Mesendoderm (in vitro differentiated cells): ENCODE results near the gene MAPK6.

Source experiments
- DNase-seq: peaks from one replicate; pipeline ENCODE4 v3.0.0; 2013
- H2AK5ac ChIP-seq: 2 replicates; pipeline ENCODE4 v1.6.1; 2013; ENCODE audit warnings: low read length, inconsistent platforms
- H2BK120ac ChIP-seq: 2 replicates; pipeline ENCODE4 v1.6.1; 2013; ENCODE audit warnings: low read depth, mild to moderate bottlenecking, low read length, moderate library complexity, mixed read lengths
- H2BK15ac ChIP-seq: replicated peaks from 2 replicates; pipeline ENCODE4 v1.6.1; 2013; ENCODE audit warnings: low read depth, mild to moderate bottlenecking, moderate library complexity
- H2BK5ac ChIP-seq: 2 replicates; pipeline ENCODE4 v1.6.1; 2013; ENCODE audit warnings: low read length, inconsistent platforms
- H3K18ac ChIP-seq: 2 replicates; pipeline ENCODE4 v1.6.1; 2013; ENCODE audit warnings: mild to moderate bottlenecking, low read length, mixed read lengths
- H3K23ac ChIP-seq: one replicate; pipeline ENCODE4 v1.6.1; 2013; ENCODE audit warnings: low read length
- H3K27ac ChIP-seq: 2 replicates; pipeline ENCODE4 v1.5.1; 2013; ENCODE audit warnings: low read depth, mild to moderate bottlenecking, inconsistent platforms, low read length, moderate library complexity
- H3K27me3 ChIP-seq: 2 replicates; pipeline ENCODE4 v1.6.1; 2013; ENCODE audit warnings: low read length, control low read depth, mild to moderate bottlenecking, inconsistent platforms; ENCODE audit not compliant: insufficient read depth, poor library complexity
- H3K36me3 ChIP-seq: 2 replicates; pipeline ENCODE4 v1.6.1; 2013; ENCODE audit warnings: low read length, inconsistent platforms; ENCODE audit not compliant: control insufficient read depth, insufficient read depth
- H3K4ac ChIP-seq: one replicate; pipeline ENCODE4 v1.6.1; 2013; ENCODE audit warnings: low read depth, mild to moderate bottlenecking, low read length, moderate library complexity
- H3K4me1 ChIP-seq: 2 replicates; pipeline ENCODE4 v1.6.1; 2013; ENCODE audit warnings: low read depth, low read length, inconsistent platforms; ENCODE audit not compliant: control insufficient read depth
- H3K4me2 ChIP-seq: 2 replicates; pipeline ENCODE4 v1.6.1; 2013; ENCODE audit warnings: low read length
- H3K4me3 ChIP-seq: 2 replicates; pipeline ENCODE4 v1.5.1; 2013; ENCODE audit warnings: mild to moderate bottlenecking, low read length
- H3K56ac ChIP-seq: one replicate; pipeline ENCODE4 v1.6.1; 2013; ENCODE audit warnings: low read length
- H3K79me1 ChIP-seq: 2 replicates; pipeline ENCODE4 v1.6.1; 2013; ENCODE audit warnings: low read length, inconsistent platforms
- H3K79me2 ChIP-seq: 2 replicates; pipeline ENCODE4 v1.6.1; 2013; ENCODE audit warnings: mild to moderate bottlenecking, low read length; ENCODE audit not compliant: control insufficient read depth, insufficient read depth
- H3K9ac ChIP-seq: 2 replicates; pipeline ENCODE4 v1.6.1; 2013; ENCODE audit warnings: low read length, inconsistent platforms
- H4K5ac ChIP-seq: one replicate; pipeline ENCODE4 v1.6.1; 2013; ENCODE audit warnings: low read length
- H4K8ac ChIP-seq: one replicate; pipeline ENCODE4 v1.6.1; 2013; ENCODE audit warnings: low read depth, mild to moderate bottlenecking, control low read depth, low read length, moderate library complexity
- WGBS: extraction: QIAGEN DNeasy Blood & Tissue Kit; methylation state at CpG from one replicate; pipeline ENCODE4 v1.1.7; 2013; ENCODE audit warnings: low lambda C conversion rate, missing lambda C conversion rate; ENCODE audit not compliant: insufficient coverage; ENCODE audit errors: extremely low coverage; 5-methylcytosine and 5-hydroxymethylcytosine counted together

Gene MAPK6

DNA sequence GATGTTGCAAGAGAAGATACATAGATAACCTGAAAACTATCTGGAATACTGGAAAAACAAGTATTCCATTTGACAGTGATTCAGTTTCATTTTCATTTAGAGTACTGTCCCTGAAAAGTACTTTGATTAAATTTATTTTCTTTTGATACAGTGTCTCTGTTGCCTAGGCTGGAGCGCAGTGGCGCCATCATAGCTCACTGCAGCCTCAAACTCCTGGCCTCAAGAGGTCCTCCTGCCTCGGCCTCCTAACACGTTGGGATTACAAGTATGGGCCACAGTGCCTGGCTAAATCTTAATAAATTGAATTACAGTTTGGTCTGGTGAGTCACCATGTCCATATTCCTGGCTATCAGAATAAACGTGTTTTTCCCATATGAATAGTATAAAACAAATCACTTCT is 45.8 kb upstream of the MAPK6 start:
- Histone ChIP-seq H3K18ac (no peak overlapping the region), H3K56ac (no peak overlapping the region), H3K4me3 (no peak overlapping the region), H3K4me1 (no peaks in the 10 kb centered on the region), H3K23ac (no peak overlapping the region), H4K5ac (no peak overlapping the region), H3K4me2 (no peak overlapping the region), H3K9ac (no peak overlapping the region), H2AK5ac (no peak overlapping the region), H3K27me3 (no peaks in the 10 kb centered on the region), H2BK5ac (no peak overlapping the region), H3K27ac (no peak overlapping the region), H3K79me1 (peaks cover 10% of the 10 kb centered on the region), H3K79me2 (peaks cover 23% of the 10 kb centered on the region), H2BK120ac (no peak overlapping the region), H3K36me3 (no peaks in the 10 kb centered on the region), H2BK15ac (no peak overlapping the region), H3K4ac (no peak overlapping the region), H4K8ac (no peak overlapping the region)
- WGBS: no CpG with 5 or more reads among the region's 5 CpGs
- no peak for DNase-seq

DNA sequence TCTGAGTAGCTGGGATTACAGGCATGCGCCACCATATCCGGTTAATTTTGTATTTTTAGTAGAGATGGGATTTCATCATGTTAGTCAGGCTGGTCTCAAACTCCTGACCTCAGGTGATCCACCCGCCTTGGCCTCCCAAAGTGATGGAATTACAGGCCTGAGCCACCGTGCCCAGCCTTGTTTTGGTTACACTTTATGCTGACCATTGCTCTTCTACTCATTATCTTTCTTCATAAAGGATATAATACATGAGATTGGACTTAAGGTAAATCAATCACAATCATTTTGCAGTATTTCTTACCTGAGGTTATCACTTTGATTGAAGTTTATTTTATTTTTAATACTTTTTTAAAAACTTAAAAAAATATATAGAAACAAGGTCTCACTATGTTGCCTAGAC is 45.2 kb upstream of the MAPK6 start:
- Histone ChIP-seq H3K4me3 (no peak overlapping the region), H2BK15ac (no peak overlapping the region), H3K9ac (no peak overlapping the region), H3K4ac (no peak overlapping the region), H3K27me3 (no peaks in the 10 kb centered on the region), H4K8ac (no peak overlapping the region), H3K79me2 (peaks cover 21% of the 10 kb centered on the region), H4K5ac (no peak overlapping the region), H3K4me1 (no peaks in the 10 kb centered on the region), H3K56ac (no peak overlapping the region), H2BK5ac (no peak overlapping the region), H2AK5ac (no peak overlapping the region), H3K79me1 (peaks cover 10% of the 10 kb centered on the region), H2BK120ac (no peak overlapping the region), H3K18ac (no peak overlapping the region), H3K36me3 (no peaks in the 10 kb centered on the region), H3K27ac (no peak overlapping the region), H3K4me2 (no peak overlapping the region), H3K23ac (no peak overlapping the region)
- no CpG with 5 or more reads among the region's 4 CpGs for WGBS
- DNase-seq: no peak

DNA sequence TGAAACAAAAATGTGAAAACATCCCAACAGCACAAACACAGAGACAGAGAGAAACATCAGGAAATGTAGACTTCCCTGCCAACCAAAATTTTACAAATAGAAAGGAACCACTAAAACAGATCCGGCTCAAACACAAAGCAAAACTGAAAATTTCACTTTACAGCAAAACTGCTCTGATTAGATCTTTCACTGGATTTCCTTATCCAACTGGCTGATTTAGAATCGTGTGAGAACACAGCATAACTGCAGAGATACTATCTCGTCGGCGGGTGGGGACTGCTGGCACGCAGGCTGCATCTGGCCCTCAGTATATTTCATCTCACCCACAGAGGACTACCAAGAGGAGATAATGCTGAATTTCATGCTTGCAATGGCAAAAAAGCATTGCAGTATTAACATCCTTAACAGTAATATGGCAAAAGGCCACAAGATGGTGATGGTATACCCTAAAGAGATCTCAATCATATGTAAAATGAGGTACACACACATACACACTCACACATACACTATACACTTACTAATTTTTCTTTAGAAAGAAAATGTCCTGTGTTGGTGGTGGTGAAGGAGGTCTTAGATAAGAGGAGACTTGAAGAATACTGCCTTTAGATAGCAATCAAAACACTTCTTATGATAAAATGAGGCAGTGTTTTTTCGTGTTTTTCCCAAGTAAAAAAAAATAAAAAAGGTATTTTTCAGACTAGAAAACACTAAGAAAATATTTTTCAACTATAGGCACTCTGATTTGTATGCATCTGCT is 36.8 kb upstream of the MAPK6 start:
- Histone ChIP-seq H3K4me2 (no peak overlapping the region), H3K18ac (no peak overlapping the region), H3K27me3 (no peaks in the 10 kb centered on the region), H4K5ac (no peak overlapping the region), H3K79me2 (no peaks in the 10 kb centered on the region), H3K79me1 (no peaks in the 10 kb centered on the region), H3K23ac (no peak overlapping the region), H3K9ac (no peak overlapping the region), H3K4ac (no peak overlapping the region), H3K27ac (no peak overlapping the region), H3K4me3 (no peak overlapping the region), H3K36me3 (no peaks in the 10 kb centered on the region), H4K8ac (no peak overlapping the region), H2AK5ac (no peak overlapping the region), H2BK120ac (no peak overlapping the region), H3K56ac (no peak overlapping the region), H3K4me1 (no peaks in the 10 kb centered on the region), H2BK5ac (no peak overlapping the region), H2BK15ac (no peak overlapping the region)
- no CpG with 5 or more reads among the region's 7 CpGs for WGBS
- peak; percentile 55 for DNase-seq

DNA sequence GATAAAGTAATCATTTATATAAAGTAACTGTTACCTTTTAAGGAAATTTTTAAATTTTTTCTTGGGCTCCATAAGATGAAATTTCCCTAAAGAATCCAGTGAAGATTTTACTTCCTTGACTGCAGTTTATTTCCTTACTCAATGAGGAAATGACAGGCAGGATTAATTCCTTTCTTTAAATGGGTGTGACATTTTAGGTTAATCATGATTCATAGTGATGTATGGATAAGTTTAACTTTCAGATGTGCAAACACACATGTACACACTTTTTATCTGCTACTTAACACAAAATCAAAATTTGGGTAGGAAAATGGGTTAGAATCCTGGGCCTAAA is 36.3 kb upstream of the MAPK6 start:
- Histone ChIP-seq H3K4ac (no peak overlapping the region), H3K9ac (no peak overlapping the region), H4K5ac (no peak overlapping the region), H3K79me1 (no peaks in the 10 kb centered on the region), H3K27me3 (no peaks in the 10 kb centered on the region), H3K23ac (no peak overlapping the region), H3K27ac (no peak overlapping the region), H3K4me3 (no peak overlapping the region), H2BK15ac (no peak overlapping the region), H2AK5ac (no peak overlapping the region), H3K79me2 (no peaks in the 10 kb centered on the region), H3K4me2 (no peak overlapping the region), H2BK120ac (no peak overlapping the region), H3K36me3 (no peaks in the 10 kb centered on the region), H3K18ac (no peak overlapping the region), H3K4me1 (no peaks in the 10 kb centered on the region), H4K8ac (no peak overlapping the region), H2BK5ac (no peak overlapping the region), H3K56ac (no peak overlapping the region)
- no peak for DNase-seq

DNA sequence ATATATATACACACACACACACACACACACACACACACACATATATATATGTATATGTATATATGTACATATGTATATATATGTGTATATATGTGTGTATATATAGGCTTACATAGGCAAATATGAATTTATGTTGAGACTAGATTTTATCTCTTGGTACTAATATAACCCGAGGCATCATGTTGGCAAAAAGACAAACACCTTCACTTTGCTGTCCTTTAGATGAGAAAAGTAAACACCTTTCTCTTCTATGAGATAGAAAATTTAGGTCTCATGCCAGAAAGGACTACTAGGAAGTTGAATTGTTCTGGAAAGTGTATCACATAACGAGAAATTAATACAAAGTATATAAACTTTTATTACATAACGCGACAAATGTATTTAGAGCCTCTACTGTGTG is 27.9 kb upstream of the MAPK6 start:
- Histone ChIP-seq H3K79me1 (no peaks in the 10 kb centered on the region), H3K4me3 (no peak overlapping the region), H2BK15ac (no peak overlapping the region), H4K5ac (no peak overlapping the region), H2BK120ac (no peak overlapping the region), H2BK5ac (no peak overlapping the region), H3K4me1 (no peaks in the 10 kb centered on the region), H3K9ac (no peak overlapping the region), H3K27me3 (no peaks in the 10 kb centered on the region), H3K36me3 (no peaks in the 10 kb centered on the region), H3K4ac (no peak overlapping the region), H3K4me2 (no peak overlapping the region), H3K56ac (no peak overlapping the region), H2AK5ac (no peak overlapping the region), H3K18ac (no peak overlapping the region), H3K27ac (no peak overlapping the region), H3K79me2 (no peaks in the 10 kb centered on the region), H4K8ac (no peak overlapping the region), H3K23ac (no peak overlapping the region)
- no peak for DNase-seq
- no CpG with 5 or more reads among the region's 4 CpGs for WGBS

DNA sequence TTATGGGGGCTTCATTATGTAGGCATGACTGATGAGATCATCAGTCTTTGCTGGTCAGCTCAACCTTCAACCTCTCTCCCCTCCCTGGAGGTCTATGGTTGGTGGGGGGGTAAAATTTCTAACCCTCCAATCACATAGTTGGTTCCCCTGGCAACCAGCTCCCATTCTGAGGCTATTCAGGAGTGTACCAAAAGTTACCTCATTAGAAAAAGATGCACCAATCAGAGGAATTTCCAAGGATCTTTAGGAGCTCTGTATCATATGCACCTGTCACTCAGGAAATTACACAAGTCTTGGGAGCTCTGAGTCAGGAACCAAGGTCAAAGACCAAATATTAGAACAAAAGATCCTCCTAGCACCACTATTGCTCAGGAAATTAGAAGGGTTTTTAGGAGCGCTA is 26.1 kb upstream of the MAPK6 start:
- DNase-seq: no peak
- Histone ChIP-seq H2AK5ac (no peak overlapping the region), H3K9ac (no peak overlapping the region), H3K4ac (no peak overlapping the region), H3K4me2 (no peak overlapping the region), H3K79me2 (no peaks in the 10 kb centered on the region), H3K36me3 (no peaks in the 10 kb centered on the region), H3K79me1 (no peaks in the 10 kb centered on the region), H2BK5ac (no peak overlapping the region), H3K4me3 (no peak overlapping the region), H4K5ac (no peak overlapping the region), H3K27ac (no peak overlapping the region), H3K56ac (no peak overlapping the region), H2BK15ac (no peak overlapping the region), H3K27me3 (no peaks in the 10 kb centered on the region), H4K8ac (no peak overlapping the region), H2BK120ac (no peak overlapping the region), H3K18ac (no peak overlapping the region), H3K4me1 (no peaks in the 10 kb centered on the region), H3K23ac (no peak overlapping the region)
- no CpG with 5 or more reads among the region's 1 CpG for WGBS
